A549 (cell line): ENCODE measurements around the gene SEC61B. TPM values are rescaled to one million over a fixed set of nuclear protein-coding genes. Genes with fewer than 3 reads are reported as not detected.

Experiments
- ATAC-seq, 2 experiments: fragments of 200-7000 bp in 1 of 2; fragments of >200 bp in 1 of 2; cut with Nextera tagmentation in 1 of 2; cut with Tn5 transposase in 1 of 2; 3 replicates each; pipeline versions ENCODE4 v1.8.0 to v1.9.1; 2018 to 2020; ENCODE audit warnings: mild to moderate bottlenecking in 1 of 2, moderate library complexity in 1 of 2
- CTCF ChIA-PET: fragments of 300-600 bp; sonication (Branson Sonifier 250); formaldehyde crosslinking; extraction: SDS; loops from one replicate; lab custom pipeline; 2021; ENCODE audit warnings: antibody characterized with exemption, inconsistent platforms; lab: Yijun Ruan, JAX
- POLR2A ChIA-PET: fragments of 350-600 bp; formaldehyde crosslinking; extraction: SDS; loops from one replicate; lab custom pipeline; 2021; ENCODE audit warnings: antibody characterized with exemption, inconsistent platforms; lab: Yijun Ruan, JAX
- DNase-seq, 2 experiments: peaks; one replicate each; pipeline versions ENCODE4 v3.0.0 to v3.0.0-alpha.2; 2011 to 2016; ENCODE audit warnings: low read depth in 1 of 2, low spot score in 1 of 2
- FAIRE-seq: peaks from 2 replicates; lab custom pipeline; 2011; peaks lifted over from hg19 to GRCh38; lab: Jason Lieb, UNC
- H3K27ac ChIP-seq, 2 experiments: fragments of >200 bp; sonication (Bioruptor Twin); formaldehyde crosslinking; 3 replicates each; pipeline ENCODE4 v1.5.1; 2016 to 2017
- H3K4me1 ChIP-seq: fragments of >200 bp; sonication (Bioruptor Twin); formaldehyde crosslinking; 3 replicates; pipeline ENCODE4 v1.6.1; 2016
- H3K4me2 ChIP-seq: fragments of >200 bp; sonication (Bioruptor Twin); formaldehyde crosslinking; 3 replicates; pipeline ENCODE4 v1.6.1; 2016
- H3K4me3 ChIP-seq: fragments of >200 bp; sonication (Bioruptor Twin); formaldehyde crosslinking; 3 replicates; pipeline ENCODE4 v1.5.1; 2016
- H3K9me3 ChIP-seq: fragments of >200 bp; sonication (Bioruptor Twin); formaldehyde crosslinking; 3 replicates; pipeline ENCODE4 v1.6.1; 2016
- CHD4 ChIP-seq: fragments of 200-600 bp; sonication (generic); IDR thresholded peaks from 2 replicates; pipeline ENCODE4 v1.6.1; 2016; ENCODE audit warnings: antibody characterized with exemption, mild to moderate bottlenecking, borderline replicate concordance
- ESRRA ChIP-seq: fragments of 150-350 bp; IDR thresholded peaks from 2 replicates; pipeline ENCODE4 v1.6.1; 2014; ENCODE audit warnings: mild to moderate bottlenecking, low read length, borderline replicate concordance
- FOSB ChIP-seq: fragments of 250-450 bp; sonication (Bioruptor Pico); IDR thresholded peaks from 2 replicates; pipeline ENCODE4 v1.5.0; 2020; ENCODE audit warnings: mild to moderate bottlenecking, moderate library complexity
- FOSL2 ChIP-seq, 2 experiments: fragments of 450-650 bp in 1 of 2; fragments of >200 bp in 1 of 2; sonication (Bioruptor Twin) in 1 of 2; formaldehyde crosslinking; IDR thresholded peaks; 2 replicates each; pipeline versions ENCODE4 v1.5.0 to v1.6.1; 2016 to 2020; ENCODE audit warnings: mild to moderate bottlenecking in 1 of 2, moderate library complexity in 1 of 2
- HDAC2 ChIP-seq: fragments of 200-600 bp; sonication (generic); IDR thresholded peaks from 2 replicates; pipeline ENCODE4 v1.6.1; 2016
- HOXA7 ChIP-seq: fragments of 250-450 bp; sonication (Bioruptor Pico); IDR thresholded peaks from 2 replicates; pipeline ENCODE4 v1.5.0; 2020; ENCODE audit warnings: mild to moderate bottlenecking, moderate library complexity
- HOXB13 ChIP-seq: fragments of 250-450 bp; sonication (Bioruptor Pico); IDR thresholded peaks from 2 replicates; pipeline ENCODE4 v1.5.0; 2020; ENCODE audit warnings: low read depth, mild to moderate bottlenecking, moderate library complexity
- PHF8 ChIP-seq: fragments of 200-600 bp; sonication (generic); IDR thresholded peaks from 2 replicates; pipeline ENCODE4 v1.6.1; 2016; ENCODE audit warnings: low read depth, mild to moderate bottlenecking, antibody characterized with exemption, moderate library complexity, borderline replicate concordance
- POLR2AphosphoS2 ChIP-seq: conservative IDR thresholded peaks from 2 replicates; pipeline ENCODE4 v1.6.1; 2012; ENCODE audit warnings: low read length, improper control_type of control experiment, inconsistent platforms
- RAD21 ChIP-seq, 2 experiments: fragments of >200 bp in 1 of 2; sonication (Bioruptor Twin) in 1 of 2; formaldehyde crosslinking in 1 of 2; IDR thresholded peaks in 1 of 2; conservative IDR thresholded peaks in 1 of 2; 2 replicates in 1 of 2; 3 replicates in 1 of 2; pipeline ENCODE4 v1.6.1; 2012 to 2018; ENCODE audit warnings: inconsistent platforms in 1 of 2
- RARB ChIP-seq: fragments of 250-450 bp; sonication (Bioruptor Pico); IDR thresholded peaks from 2 replicates; pipeline ENCODE4 v1.8.0; 2021; ENCODE audit warnings: mild to moderate bottlenecking, moderate library complexity
- TFCP2L1 ChIP-seq: fragments of 250-450 bp; sonication (Bioruptor Pico); IDR thresholded peaks from 2 replicates; pipeline ENCODE4 v1.5.0; 2021; ENCODE audit warnings: mild to moderate bottlenecking
- ZC3H11A ChIP-seq: fragments of 450-650 bp; IDR thresholded peaks from 2 replicates; pipeline ENCODE4 v1.6.1; 2014; ENCODE audit warnings: antibody characterized with exemption, mild to moderate bottlenecking
- ZNF302 ChIP-seq: fragments of 250-450 bp; sonication (Bioruptor Pico); IDR thresholded peaks from 2 replicates; pipeline ENCODE4 v1.9.0; 2021; ENCODE audit warnings: inconsistent platforms, mild to moderate bottlenecking, moderate library complexity
- WGBS: methylation state at CpG from one replicate; pipeline ENCODE4 v1.1.6; 2017; ENCODE audit errors: missing lambda C conversion rate; 5-methylcytosine and 5-hydroxymethylcytosine counted together
- polyA plus RNA-seq, 4 experiments: library from polyadenylated mRNA; depleted of rRNA in 3 of 4; stranded (reverse); fragments of >200 nt; fragmentation: RNase III in 1 of 4; extraction: RNeasy Plus Mini Kit Qiagen cat#74134 plus additional on column Dnase treatment in 1 of 4; gene quantifications; 2 replicates in 3 of 4; 3 replicates in 1 of 4; pipeline ENCODE4 v1.2.3, GENCODE V29; 2011 to 2017
- TF ChIP-seq, protein P1 (sequence below): fragments of 150-350 bp; IDR thresholded peaks from 2 replicates; pipeline ENCODE4 v1.6.1; 2014; ENCODE audit warnings: low read depth, mild to moderate bottlenecking, low read length
- TF ChIP-seq, protein P2 (sequence below): fragments of 250-450 bp; sonication (Bioruptor Pico); IDR thresholded peaks from 2 replicates; pipeline ENCODE4 v1.5.0; 2021; ENCODE audit warnings: mild to moderate bottlenecking, moderate library complexity, borderline replicate concordance
- TF ChIP-seq, protein P3 (sequence below): fragments of 200-600 bp; sonication (generic); IDR thresholded peaks from 2 replicates; pipeline ENCODE4 v1.6.1; 2016; ENCODE audit warnings: antibody characterized with exemption, mild to moderate bottlenecking, moderate library complexity
- TF ChIP-seq, protein P4 (sequence below): IDR thresholded peaks from 2 replicates; pipeline ENCODE4 v1.6.1; 2012
- TF ChIP-seq, protein P5 (sequence below): fragments of >200 bp; sonication (Bioruptor Twin); formaldehyde crosslinking; IDR thresholded peaks from 3 replicates; pipeline ENCODE4 v1.5.1; 2016
- TF ChIP-seq, protein P6 (sequence below): fragments of 450-650 bp; IDR thresholded peaks from 2 replicates; pipeline ENCODE4 v1.6.1; 2014; ENCODE audit warnings: antibody characterized with exemption
- TF ChIP-seq, protein P7 (sequence below): fragments of 250-450 bp; sonication (Bioruptor Pico); IDR thresholded peaks from 2 replicates; pipeline ENCODE4 v1.5.0; 2020; ENCODE audit warnings: low read depth, mild to moderate bottlenecking, moderate library complexity

Gene SEC61B
- polyA plus RNA-seq, 2 of the 4 experiments (the other 2 are of a cell fraction): 194 to 275 TPM

DNA sequence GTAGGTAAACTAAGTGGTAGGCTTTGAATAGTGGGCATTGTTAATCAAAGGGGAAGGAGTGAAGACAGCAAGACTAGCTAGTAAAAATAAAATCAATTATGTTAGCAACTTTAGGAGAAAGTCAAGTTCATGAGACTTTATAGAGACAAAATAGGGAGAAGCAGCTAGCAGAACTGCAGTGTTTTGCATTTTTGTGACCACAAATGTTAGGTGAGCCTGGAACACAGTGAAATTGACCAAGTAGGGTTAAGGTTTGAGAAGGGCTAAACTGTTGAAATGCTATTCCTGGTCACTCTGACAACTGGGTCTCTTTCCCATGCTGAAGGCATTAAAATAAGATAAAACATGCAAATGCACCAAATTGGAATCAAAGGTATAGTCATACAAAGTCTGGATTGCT, 13.0 kb downstream of the SEC61B start (continued):
- TF ChIP-seq, protein P1, sequence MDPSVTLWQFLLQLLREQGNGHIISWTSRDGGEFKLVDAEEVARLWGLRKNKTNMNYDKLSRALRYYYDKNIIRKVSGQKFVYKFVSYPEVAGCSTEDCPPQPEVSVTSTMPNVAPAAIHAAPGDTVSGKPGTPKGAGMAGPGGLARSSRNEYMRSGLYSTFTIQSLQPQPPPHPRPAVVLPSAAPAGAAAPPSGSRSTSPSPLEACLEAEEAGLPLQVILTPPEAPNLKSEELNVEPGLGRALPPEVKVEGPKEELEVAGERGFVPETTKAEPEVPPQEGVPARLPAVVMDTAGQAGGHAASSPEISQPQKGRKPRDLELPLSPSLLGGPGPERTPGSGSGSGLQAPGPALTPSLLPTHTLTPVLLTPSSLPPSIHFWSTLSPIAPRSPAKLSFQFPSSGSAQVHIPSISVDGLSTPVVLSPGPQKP: no peak
- TF ChIP-seq RARB (CRISPR knock-in tag) (no peak), HOXA7 (no peak), PHF8 (no peak)
- TF ChIP-seq, all 56 proteins: peak for 0

DNA sequence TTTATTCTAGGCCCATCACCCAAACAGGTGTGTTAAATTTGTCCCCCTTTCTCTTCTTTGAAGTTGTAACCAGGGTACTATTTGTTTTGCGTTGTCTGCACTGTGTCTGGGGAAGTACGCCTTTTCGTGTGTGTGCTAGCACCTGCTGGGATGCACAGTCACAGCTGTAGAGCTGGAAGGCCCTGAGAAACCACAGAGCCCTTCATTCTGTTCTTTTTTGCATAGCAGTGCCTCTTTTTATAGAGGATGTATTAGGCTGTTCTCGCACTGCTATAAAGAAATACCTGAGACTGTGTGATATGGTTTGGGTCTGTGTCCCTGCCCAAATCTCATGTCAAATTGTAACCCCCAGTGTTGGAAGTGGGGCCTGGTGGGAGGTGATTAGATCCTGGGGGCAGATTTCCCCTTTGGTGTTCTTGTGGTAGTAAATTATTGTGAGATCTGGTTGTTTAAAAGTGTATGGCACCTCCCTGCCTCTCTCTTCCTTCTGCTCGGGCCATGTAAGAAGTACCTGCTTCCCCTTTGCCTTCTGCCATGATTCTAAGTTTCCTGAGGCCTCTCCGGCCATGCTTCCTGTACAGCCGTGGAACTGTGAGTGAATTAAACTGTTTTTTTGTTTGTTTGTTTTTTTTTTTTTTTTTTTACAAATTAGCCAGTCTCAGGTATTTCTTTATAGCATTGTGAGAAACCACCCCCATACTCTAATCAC, 14.0 kb downstream of the SEC61B start:
- WGBS: 86% methylated on average over 7 of the region's 7 CpGs
- no peak for TF ChIP-seq RAD21 (conservative IDR thresholded peaks at IDR 0.05 in 1 of 2, IDR thresholded peaks at IDR 0.05 in 1 of 2)
- no peak for TF ChIP-seq HOXB13 (CRISPR knock-in tag)
- no peak for TF ChIP-seq TFCP2L1
- TF ChIP-seq FOSL2 (IDR thresholded peaks at IDR 0.05): no peak
- TF ChIP-seq FOSL2 (CRISPR knock-in tag; IDR thresholded peaks at IDR 0.05): no peak
- TF ChIP-seq ZC3H11A: no peak
- TF ChIP-seq, protein P1: no peak
- TF ChIP-seq, protein P2, sequence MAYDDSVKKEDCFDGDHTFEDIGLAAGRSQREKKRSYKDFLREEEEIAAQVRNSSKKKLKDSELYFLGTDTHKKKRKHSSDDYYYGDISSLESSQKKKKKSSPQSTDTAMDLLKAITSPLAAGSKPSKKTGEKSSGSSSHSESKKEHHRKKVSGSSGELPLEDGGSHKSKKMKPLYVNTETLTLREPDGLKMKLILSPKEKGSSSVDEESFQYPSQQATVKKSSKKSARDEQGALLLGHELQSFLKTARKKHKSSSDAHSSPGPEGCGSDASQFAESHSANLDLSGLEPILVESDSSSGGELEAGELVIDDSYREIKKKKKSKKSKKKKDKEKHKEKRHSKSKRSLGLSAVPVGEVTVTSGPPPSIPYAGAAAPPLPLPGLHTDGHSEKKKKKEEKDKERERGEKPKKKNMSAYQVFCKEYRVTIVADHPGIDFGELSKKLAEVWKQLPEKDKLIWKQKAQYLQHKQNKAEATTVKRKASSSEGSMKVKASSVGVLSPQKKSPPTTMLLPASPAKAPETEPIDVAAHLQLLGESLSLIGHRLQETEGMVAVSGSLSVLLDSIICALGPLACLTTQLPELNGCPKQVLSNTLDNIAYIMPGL (CRISPR knock-in tag): no peak
- TF ChIP-seq, protein P3, sequence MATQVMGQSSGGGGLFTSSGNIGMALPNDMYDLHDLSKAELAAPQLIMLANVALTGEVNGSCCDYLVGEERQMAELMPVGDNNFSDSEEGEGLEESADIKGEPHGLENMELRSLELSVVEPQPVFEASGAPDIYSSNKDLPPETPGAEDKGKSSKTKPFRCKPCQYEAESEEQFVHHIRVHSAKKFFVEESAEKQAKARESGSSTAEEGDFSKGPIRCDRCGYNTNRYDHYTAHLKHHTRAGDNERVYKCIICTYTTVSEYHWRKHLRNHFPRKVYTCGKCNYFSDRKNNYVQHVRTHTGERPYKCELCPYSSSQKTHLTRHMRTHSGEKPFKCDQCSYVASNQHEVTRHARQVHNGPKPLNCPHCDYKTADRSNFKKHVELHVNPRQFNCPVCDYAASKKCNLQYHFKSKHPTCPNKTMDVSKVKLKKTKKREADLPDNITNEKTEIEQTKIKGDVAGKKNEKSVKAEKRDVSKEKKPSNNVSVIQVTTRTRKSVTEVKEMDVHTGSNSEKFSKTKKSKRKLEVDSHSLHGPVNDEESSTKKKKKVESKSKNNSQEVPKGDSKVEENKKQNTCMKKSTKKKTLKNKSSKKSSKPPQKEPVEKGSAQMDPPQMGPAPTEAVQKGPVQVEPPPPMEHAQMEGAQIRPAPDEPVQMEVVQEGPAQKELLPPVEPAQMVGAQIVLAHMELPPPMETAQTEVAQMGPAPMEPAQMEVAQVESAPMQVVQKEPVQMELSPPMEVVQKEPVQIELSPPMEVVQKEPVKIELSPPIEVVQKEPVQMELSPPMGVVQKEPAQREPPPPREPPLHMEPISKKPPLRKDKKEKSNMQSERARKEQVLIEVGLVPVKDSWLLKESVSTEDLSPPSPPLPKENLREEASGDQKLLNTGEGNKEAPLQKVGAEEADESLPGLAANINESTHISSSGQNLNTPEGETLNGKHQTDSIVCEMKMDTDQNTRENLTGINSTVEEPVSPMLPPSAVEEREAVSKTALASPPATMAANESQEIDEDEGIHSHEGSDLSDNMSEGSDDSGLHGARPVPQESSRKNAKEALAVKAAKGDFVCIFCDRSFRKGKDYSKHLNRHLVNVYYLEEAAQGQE: no peak
- TF ChIP-seq POLR2AphosphoS2: no peak
- TF ChIP-seq, protein P4, sequence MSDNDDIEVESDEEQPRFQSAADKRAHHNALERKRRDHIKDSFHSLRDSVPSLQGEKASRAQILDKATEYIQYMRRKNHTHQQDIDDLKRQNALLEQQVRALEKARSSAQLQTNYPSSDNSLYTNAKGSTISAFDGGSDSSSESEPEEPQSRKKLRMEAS: no peak
- TF ChIP-seq ZNF302 (CRISPR knock-in tag): no peak
- TF ChIP-seq, protein P5, sequence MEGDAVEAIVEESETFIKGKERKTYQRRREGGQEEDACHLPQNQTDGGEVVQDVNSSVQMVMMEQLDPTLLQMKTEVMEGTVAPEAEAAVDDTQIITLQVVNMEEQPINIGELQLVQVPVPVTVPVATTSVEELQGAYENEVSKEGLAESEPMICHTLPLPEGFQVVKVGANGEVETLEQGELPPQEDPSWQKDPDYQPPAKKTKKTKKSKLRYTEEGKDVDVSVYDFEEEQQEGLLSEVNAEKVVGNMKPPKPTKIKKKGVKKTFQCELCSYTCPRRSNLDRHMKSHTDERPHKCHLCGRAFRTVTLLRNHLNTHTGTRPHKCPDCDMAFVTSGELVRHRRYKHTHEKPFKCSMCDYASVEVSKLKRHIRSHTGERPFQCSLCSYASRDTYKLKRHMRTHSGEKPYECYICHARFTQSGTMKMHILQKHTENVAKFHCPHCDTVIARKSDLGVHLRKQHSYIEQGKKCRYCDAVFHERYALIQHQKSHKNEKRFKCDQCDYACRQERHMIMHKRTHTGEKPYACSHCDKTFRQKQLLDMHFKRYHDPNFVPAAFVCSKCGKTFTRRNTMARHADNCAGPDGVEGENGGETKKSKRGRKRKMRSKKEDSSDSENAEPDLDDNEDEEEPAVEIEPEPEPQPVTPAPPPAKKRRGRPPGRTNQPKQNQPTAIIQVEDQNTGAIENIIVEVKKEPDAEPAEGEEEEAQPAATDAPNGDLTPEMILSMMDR: no peak
- TF ChIP-seq HDAC2: no peak
- no peak for TF ChIP-seq RARB (CRISPR knock-in tag)
- no peak for TF ChIP-seq ESRRA
- no peak for TF ChIP-seq CHD4
- TF ChIP-seq, protein P6, sequence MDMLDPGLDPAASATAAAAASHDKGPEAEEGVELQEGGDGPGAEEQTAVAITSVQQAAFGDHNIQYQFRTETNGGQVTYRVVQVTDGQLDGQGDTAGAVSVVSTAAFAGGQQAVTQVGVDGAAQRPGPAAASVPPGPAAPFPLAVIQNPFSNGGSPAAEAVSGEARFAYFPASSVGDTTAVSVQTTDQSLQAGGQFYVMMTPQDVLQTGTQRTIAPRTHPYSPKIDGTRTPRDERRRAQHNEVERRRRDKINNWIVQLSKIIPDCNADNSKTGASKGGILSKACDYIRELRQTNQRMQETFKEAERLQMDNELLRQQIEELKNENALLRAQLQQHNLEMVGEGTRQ: no peak
- no peak for TF ChIP-seq FOSB
- TF ChIP-seq, protein P7, sequence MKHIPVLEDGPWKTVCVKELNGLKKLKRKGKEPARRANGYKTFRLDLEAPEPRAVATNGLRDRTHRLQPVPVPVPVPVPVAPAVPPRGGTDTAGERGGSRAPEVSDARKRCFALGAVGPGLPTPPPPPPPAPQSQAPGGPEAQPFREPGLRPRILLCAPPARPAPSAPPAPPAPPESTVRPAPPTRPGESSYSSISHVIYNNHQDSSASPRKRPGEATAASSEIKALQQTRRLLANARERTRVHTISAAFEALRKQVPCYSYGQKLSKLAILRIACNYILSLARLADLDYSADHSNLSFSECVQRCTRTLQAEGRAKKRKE (CRISPR knock-in tag): no peak
- TF ChIP-seq, all 56 proteins: peak for 0
- Histone ChIP-seq H3K4me3 (no peak overlapping the region), H3K4me1 (no peaks in the 10 kb centered on the region), H3K9me3 (no peaks in the 10 kb centered on the region), H3K4me2 (no peak overlapping the region), H3K27ac (no peak overlapping the region)
- ATAC-seq: no peak
- ChIA-PET CTCF (no interaction called here), POLR2A (no interaction called here)
- FAIRE-seq: no peak
- DNase-seq: no peak
